Posterior vena cava (tissue), 2 donors: Measurements from ENCODE around the gene SGCA. TPM values are rescaled to one million over a fixed set of nuclear protein-coding genes. Genes with fewer than 3 reads are reported as not detected.

ENCODE experiments used
- DNase-seq: peaks from one replicate; pipeline ENCODE4 v3.0.0-alpha.2; 2020; ENCODE audit warnings: low spot score
- intact Hi-C, 2 donors: fragments of 100-400 bp; cut with DNase I; formaldehyde crosslinking; loops; one replicate each; pipeline versions ENCODE4 v1.14.1 to v1.14.2; 2022 to 2023
- total RNA-seq, 2 donors: library from RNA; stranded (reverse); fragmentation: NEBNext Ultra II Directional; extraction: Animal tissue kit (Norgen Biotek cat#: 25700); gene quantifications; one replicate each; pipeline ENCODE4 v1.2.1, GENCODE V29; 2021
- donor health status: DM: yes; HTN: yes; CAD: no.
- donor health status: DM: yes; HTN: yes; CAD: no.

Gene SGCA
- total RNA-seq, 2 donors from 2014 or later = 87.9 to 99.0 TPM

DNA sequence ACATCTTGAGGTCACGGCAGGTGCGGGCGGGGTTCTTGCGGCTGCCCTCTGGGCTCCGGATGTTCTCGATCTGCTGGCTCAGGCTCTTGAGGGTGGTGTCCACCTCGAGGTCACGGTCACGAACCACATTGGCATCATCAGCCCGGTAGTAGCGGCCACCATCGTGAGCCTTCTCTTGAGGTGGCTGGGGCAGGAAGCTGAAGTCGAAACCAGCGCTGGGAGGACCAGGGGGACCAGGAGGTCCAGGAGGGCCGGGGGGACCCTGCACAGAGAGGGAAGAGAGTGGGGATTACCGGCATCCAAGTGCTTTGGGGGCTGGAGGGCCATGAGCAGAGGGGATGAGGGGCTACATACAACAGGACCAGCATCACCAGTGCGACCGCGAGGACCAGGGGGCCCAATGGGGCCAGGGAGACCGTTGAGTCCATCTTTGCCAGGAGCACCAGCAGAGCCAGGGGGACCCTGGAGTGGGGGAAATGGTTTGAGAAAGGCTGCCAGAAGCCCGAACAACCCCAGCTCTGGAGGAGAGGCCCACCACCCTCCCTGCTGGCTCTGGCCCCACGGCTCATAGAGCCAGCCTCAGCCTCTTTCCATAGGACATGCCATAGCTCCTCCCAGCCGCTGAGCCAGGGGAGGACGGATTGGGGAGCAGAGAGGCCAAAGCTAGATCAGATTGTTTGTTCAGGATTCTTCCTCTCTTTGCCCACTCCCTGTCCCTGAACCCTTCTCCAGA, 21.0 kb downstream of the SGCA start:
- intact Hi-C loops = loop anchor here in 1 of 2 donors (1.0 kb wide), 1 partner anchor 36 kb away; no protein-coding TSS in a partner anchor
- DNase-seq = no peak

- DNase-seq = no peak
- intact Hi-C loops = loop anchor here in 1 of 2 donors (1.0 kb wide), 1 partner anchor 36 kb away; no protein-coding TSS in a partner anchor
These were observed 21.6 kb downstream of the SGCA start for GRCh38 chr17:50187394-50187725.

DNA sequence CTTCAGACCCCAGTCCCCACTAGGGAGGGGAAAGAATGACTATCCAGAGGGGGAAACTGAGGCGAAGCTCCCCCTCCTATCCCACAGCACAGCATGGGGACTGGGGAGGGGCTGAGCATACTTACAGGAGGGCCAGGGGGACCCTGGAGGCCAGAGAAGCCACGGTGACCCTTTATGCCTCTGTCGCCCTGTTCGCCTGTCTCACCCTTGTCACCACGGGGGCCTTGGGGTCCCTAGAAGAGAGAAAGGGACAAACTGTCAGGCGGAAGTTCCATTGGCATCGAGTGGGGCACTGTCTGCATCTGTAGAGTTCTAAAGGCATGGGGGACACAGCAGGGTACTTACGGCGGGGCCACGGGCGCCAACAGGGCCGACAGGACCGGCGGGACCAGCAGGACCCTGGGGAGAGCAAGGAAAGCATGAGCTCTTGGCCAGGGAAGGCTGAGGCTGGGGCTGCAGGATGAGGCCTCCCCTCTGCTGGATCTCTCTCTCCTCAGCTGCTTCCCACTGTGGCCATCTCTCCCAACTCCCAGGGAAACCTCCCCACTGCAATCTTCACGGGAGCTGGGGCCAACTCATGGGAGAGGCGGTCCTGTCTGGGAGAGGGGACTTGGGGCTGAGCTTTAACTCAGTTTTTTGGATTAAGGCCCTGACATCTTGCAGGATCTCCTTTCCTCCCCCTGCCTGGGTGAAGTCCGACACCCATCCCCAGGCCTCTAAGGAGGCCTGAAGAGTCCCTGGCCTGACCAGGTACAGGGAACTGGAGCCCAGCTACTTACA, 22.1 kb downstream of the SGCA start:
- DNase-seq = no peak
- intact Hi-C loops = loop anchor here in 1 of 2 donors (1.0 kb wide), 1 partner anchor 35 kb away; no protein-coding TSS in a partner anchor

GRCh38 chr17:50188531-50188920, 22.7 kb downstream of the SGCA start:
- intact Hi-C loops = no loop called here
- no peak for DNase-seq

DNA sequence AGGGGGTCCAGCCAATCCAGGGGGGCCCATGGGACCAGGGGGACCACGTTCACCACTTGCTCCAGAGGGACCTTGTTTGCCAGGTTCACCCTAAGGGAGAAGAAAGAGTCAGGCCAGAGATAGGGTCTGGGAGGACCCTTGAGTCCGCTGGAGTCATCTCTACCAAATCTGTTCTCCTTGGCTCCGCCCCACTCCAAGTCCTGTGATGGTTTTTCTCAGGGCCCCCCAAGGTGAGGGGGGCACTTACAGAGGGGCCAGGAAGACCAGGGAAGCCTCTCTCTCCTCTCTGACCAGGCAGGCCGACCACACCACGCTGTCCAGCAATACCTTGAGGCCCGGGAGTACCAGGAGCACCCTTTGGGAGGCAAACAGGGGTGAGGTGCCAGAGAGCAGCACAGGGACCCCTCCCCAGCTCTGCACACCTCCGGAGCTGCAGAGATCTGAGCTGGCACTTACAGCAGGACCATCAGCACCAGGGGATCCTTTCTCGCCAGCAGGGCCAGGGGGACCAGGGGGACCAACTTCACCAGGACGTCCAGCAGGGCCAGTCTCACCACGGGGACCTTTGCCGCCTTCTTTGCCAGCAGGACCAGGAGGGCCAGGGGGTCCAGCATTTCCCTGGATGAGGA, 23.2 kb downstream of the SGCA start:
- no peak for DNase-seq
- intact Hi-C loops = no loop called here

- DNase-seq = peak; percentile 68
- intact Hi-C loops = no loop called here
These were observed 23.9 kb downstream of the SGCA start for GRCh38 chr17:50189550-50190292.

DNA sequence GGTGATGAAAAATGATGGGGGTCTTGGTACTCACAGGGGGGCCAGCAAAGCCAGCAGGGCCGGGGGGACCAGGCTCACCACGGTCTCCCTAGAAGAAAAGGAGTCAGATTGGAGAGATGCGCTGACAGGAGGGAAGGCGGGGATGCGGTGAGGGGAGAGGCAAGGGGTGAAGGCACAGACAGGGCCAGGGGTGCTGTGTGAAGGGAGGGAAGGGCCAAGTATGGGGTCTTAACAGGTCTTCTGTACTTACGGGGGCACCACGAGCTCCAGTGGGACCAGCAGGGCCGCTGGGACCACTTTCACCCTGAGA, 24.4 kb downstream of the SGCA start:
- intact Hi-C loops = no loop called here
- DNase-seq = peak; percentile 72

GRCh38 chr17:50190603-50191358, 25.0 kb downstream of the SGCA start:
- intact Hi-C loops = no loop called here
- DNase-seq = peak; percentile 79

DNA sequence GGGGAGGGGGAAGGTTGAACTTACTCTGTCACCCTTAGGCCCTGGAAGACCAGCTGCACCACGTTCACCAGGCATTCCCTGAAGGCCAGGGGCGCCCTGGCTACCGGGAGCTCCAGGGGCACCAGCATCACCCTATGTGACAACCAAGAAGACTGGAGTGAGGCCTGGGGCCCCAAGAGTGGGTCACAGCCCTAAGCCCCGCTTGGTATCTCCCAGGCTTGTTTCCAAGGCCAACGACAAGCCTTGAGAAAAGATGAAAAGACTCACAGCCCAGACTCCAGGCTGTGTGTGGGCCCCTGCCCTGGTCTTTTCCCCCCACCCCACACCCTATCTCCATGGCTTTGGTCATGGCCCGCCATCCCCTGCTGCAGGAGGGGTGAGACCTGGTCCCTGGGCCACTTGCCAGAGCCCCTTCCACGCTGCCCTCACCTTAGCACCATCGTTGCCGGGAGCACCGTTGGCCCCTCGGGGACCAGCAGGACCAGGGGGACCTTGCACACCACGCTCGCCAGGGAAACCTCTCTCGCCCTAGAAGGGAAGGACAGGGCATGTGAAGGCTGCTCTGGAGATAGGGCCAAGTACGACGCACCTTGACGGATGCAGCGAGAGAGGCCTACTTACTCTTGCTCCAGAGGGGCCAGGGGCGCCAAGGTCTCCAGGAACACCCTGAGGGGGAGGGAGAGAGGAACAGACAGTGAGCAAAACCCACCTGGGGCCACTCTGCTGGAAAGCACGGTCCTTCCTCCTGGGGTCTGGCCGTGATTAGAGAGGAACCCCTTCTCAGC, 25.7 kb downstream of the SGCA start:
- DNase-seq = peak; percentile 76
- intact Hi-C loops = no loop called here

- DNase-seq = no peak
- intact Hi-C loops = no loop called here
These were observed 26.4 kb downstream of the SGCA start for GRCh38 chr17:50192144-50192617.

- DNase-seq = no peak
- intact Hi-C loops = no loop called here
These were observed 26.9 kb downstream of the SGCA start for GRCh38 chr17:50192618-50193291.

- peak; percentile 78 for DNase-seq
- intact Hi-C loops = no loop called here
These were observed 28.5 kb downstream of the SGCA start for GRCh38 chr17:50194140-50194933.

DNA sequence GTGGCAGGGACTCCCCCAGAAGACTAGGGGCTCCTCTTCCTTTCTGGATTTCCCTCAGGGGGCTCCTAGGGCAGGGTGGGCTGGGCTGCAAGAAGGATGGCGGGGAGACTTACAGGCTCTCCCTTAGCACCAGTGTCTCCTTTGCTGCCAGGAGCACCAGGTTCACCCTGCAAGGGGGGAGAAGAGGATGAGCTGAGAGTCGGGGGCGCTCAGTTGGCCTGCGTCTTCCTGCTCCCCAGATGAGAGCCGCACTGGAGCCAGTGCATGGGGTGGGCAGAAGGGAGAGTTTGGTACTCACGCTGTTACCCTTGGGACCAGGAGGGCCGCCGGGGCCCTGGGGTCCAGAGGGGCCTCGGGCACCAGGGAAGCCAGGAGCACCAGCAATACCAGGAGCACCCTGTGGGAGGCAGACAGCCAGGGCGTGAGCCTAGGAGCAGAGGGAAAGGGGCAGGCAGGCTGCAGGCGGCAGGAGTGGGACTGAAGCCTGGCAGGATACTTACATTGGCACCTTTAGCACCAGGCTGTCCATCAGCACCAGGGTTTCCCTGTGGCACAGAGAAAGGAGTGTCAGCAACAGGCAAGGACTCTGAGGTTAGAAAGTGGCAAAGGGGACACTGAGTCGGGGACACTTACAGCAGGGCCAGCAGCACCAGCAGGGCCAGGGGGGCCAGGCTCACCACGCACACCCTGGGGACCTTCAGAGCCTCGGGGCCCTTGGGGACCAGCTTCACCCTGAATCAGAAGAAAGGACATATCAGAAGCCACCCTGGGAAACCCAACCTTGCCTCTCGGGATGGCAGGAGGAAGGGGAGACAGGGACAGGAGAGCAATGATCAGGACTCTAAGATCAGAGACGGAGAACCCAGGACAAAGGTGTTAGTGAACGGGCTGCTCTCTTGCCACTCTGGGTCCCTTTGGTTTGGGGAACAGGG, 29.4 kb downstream of the SGCA start:
- DNase-seq = no peak
- intact Hi-C loops = no loop called here

- intact Hi-C loops = no loop called here
- peak; percentile 77 for DNase-seq
These were observed 30.2 kb downstream of the SGCA start for GRCh38 chr17:50196036-50196435.

DNA sequence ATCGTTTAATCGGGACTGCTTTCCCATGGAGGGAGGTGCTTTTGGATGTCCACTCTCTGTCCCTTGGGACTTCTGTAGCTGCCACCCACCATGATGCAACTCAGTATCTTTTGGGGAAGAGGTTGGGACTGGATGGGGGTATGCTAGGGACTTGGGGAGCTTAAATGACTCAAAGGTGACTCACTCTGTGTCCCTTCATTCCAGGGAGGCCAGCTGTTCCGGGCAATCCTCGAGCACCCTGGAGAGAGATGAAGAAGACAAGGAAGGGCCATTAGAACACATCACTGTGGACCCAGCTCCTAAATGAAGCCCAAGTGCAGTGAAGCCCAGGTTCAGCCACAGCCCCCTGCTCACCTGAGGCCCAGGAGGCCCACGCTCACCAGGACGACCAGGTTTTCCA, 31.0 kb downstream of the SGCA start:
- peak; percentile 81 for DNase-seq
- intact Hi-C loops = no loop called here
